OCI-LY7 (cell line): ENCODE measurements around the gene GRAP2.

ENCODE experiments used
- CTCF ChIP-seq: fragments of 200-600 bp; sonication (generic); conservative IDR thresholded peaks from 2 replicates; pipeline ENCODE4 v1.5.1; 2014; ENCODE audit warnings: mild to moderate bottlenecking, antibody characterized with exemption, low read length, moderate library complexity, mixed read lengths
- EZH2phosphoT487 ChIP-seq: fragments of 200-600 bp; sonication (generic); IDR thresholded peaks from 2 replicates; pipeline ENCODE4 v1.6.1; 2018; ENCODE audit warnings: low read depth, borderline replicate concordance, mild to moderate bottlenecking, mixed run types, antibody characterized with exemption, low read length, moderate library complexity, mixed read lengths

GRCh38 chr22:40020956-40021355 lies 120.1 kb downstream of the GRAP2 start:
- TF ChIP-seq CTCF (no peak), EZH2phosphoT487 (no peak)
